ENCODE data around the gene LAMB4.

Gene LAMB4

DNA sequence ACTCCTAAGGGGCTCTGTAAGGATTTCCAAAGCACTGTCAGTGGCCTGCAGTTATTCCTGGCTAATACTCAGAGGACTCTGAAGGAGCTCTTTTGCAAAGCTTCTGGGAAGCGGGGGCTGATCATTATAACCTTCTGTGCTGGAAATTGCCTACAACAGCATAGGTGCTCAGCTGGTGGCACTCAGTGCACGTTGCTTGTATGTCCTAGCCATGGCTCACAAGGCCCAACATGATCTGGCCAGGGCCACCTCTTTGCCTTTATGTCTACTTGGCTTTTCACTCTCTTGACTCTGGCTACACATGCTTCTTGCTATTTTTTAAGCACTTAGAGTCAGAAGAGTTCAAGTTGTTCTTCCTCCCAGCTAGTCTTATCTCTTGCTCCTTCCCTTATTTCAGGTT lies 17.5 kb downstream of the LAMB4 start:
- DNase-seq (ENCODE audit: low spot score), result no peak

DNA sequence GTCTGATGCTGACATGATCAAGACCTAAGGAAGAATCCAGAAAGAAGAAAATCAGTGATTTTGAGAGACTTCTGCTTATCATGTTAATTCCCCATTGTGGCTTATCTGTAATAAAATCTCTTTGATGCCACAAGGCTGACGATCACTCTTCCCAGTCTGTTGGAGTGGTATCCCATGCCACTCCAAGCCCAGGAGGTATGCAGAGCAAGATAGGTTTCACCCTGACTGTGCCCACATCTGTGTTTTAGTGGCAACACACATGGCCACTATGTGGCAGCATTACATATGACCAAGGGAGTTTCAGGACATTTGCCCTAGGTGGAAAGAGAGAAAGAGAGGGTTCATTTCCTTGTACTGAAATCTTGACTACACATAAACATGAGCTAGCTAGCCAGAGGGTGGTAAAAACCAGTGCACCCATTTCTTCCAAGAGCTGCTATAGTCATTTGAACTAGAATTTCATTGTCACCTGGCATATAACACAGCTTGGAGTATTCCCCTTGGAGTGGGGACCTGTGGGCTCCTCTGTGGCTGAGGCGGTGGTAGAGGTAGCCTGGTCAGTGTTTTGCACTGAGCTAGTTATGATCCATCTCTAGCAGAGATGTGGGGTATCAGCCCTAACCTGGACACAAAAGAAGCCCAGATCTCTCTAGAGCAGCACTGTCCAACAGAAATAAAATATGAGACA lies 20.8 kb downstream of the LAMB4 start:
- peak; percentile 33 for DNase-seq (ENCODE audit: low spot score)

DNA sequence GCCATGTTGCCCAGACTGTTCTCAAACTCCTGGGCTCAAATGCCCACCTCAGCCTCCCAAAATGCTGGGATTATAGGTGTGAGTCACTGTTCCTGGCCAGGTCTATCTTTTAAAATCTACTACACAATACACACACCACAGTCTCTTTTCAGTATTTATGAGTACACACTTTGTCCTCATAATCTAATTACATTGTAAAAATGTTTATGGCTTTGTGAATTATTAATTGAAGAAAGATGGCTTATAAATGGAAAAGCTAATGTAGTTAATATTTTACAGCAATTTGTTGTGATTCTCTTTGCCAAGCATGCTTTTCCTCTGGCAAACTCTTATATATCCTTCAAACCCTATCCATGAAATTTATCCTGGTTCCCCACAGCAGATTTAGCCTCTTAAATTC lies 22.0 kb downstream of the LAMB4 start:
- no peak for DNase-seq (ENCODE audit: low spot score)

DNA sequence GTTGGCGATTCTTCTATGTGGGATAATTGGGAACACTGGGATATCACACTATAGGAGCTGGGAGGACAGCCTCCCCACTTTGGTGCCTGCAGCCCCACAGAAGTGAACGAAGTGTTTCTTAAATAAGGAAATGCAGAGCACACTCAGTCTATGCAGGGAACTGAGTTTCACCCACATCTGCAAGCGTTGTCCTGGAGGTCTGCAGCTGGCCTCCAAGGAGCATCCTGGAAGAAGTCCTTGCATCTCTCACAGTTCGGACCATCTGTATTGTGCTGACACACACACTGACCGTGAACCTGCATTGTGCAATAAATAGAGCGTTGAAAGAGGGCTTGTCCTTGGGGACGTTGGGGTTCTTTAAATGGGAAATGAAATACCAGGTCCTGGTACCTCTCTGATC lies 25.8 kb downstream of the LAMB4 start:
- no peak for DNase-seq (ENCODE audit: low spot score)

DNA sequence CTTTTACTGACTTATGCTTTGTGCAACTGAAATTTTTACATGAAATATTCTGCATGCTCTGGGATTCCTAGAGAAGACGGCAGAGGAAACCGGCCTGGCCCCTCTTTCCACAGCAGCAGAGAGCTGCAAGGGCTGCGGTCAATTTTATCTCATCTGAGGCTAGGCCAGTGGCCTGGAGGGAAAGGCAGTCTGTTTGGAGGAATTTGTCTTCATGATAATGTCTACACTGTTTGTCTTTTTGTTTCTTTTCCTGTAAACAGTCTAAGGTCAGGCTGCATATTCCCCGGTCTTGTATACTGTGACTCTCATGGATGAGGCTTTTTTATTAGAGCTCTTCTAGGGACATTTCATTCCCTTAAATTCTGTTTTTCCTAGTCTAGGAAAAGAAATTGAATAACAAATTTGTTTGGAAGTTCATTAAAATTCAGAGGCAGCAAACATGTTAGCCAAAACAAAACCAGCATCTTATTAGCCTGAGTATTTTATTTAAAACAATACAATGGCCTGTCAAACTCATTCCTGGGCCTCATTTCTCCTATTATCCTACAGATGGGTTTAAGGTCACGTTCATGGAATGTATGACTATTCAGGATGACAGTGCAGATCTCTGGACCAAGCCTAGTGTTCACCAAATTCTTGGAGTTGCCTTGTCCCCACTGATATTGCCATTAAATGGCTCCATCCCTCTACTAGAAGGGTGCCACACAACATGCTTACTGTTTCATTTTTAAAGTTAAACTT lies 26.4 kb downstream of the LAMB4 start:
- no peak for DNase-seq (ENCODE audit: low spot score)

DNA sequence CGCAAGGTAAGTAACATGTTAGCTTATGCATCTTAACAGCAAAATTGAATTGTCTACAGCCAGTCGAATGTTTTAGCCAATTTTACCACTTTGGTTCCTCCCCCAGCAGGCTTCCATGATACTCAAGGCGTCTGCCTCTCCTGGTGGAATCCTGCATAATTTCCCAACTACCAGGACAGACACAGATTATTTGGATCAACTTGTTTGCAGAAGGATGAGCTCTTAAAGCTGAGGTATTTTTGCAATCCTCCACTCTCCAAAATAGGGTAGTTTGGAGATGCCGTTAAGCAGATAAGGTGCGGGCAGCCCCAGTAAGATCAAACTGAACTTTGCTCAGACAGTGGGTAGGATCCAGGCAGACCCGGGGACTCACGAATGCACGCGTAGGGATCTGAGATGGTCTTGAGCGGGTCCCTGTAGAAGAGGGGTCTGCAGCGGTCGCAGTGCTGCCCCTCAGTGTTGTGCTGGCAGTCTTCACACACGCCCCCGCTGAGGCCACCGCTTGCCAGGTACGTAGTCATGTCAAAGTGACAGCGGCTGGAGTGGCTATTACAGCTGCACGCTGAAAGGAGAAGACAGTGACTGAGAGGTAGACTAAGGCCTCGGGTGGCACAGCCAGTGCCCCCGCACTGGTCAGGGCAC lies 27.4 kb downstream of the LAMB4 start:
- DNase-seq (ENCODE audit: low spot score), result no peak

DNA sequence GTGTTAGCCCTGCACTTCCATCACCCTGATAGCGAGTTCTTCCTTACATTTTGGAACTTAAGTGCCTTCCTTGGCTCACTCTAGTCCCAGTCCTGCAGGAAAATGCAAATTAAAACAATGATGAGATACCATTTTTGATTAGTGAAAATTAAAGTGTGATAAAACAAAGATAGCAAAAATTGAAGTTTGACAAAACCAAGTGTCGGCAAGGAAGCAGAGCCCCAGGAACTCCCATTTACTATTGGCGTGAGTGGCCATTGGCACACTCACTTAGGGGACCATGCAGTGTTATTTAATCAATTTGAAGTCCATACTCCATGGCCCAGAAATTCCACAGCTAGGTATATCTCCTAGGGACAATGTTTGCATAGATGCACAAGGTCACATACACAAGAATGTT lies 28.4 kb downstream of the LAMB4 start:
- no peak for DNase-seq (ENCODE audit: low spot score)

DNA sequence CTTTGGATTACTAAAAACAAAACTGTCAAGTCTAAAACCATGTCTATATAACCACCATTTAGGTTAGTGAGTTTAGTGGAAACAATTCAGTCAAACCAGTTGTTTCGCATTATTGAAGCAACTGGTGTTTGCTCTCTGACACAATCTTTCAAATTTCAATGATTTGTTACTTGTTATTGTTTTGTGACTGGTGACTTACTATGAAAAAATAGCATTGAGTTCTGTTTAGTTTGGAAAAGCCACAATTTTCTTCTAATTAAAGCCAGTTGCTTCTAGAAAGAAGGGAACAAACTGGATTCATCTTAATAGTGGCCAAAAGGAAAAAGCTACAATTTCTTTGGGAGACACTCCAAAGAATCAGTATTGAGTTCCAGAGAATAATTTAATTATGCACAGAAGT lies 30.4 kb downstream of the LAMB4 start:
- no peak for DNase-seq (ENCODE audit: low spot score)

DNA sequence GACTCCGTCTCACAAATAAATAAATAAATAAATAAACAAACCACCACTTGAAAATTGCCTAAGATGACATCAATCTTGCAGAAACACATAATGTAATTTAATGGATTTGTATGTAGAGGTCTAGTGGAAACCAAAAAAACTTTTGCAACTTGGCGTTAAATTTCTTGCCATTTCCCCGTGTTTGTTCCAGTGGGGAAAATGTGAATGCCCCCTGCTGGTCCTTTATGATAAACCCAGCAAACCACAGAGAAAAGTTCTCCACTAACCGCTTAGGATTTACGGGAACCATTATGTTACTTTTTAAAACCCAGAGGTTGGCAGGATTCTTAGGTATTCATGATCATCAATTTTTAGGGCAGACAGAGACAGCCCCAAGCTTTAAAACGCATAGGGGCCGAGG lies 32.5 kb downstream of the LAMB4 start:
- DNase-seq (ENCODE audit: low spot score), result peak; percentile 25

DNA sequence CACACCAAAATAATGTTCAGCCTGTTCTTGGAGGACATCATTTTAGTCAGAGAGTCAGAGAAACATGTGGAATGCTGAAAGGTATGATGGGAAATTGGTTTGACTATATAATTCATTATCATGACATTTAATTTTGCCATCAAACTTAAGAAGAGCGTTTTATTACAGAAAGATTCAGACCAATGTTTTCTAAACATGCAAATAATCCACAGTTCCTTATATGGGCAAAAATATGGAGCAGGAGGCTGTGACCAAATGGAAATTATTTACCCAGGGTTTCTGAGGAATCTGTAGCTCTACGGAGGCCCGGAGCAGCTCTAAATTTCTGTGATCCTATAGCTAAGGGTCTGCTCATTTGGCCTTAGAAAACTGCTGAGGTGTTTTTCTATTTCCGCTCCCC lies 33.2 kb downstream of the LAMB4 start:
- no peak for DNase-seq (ENCODE audit: low spot score)

DNA sequence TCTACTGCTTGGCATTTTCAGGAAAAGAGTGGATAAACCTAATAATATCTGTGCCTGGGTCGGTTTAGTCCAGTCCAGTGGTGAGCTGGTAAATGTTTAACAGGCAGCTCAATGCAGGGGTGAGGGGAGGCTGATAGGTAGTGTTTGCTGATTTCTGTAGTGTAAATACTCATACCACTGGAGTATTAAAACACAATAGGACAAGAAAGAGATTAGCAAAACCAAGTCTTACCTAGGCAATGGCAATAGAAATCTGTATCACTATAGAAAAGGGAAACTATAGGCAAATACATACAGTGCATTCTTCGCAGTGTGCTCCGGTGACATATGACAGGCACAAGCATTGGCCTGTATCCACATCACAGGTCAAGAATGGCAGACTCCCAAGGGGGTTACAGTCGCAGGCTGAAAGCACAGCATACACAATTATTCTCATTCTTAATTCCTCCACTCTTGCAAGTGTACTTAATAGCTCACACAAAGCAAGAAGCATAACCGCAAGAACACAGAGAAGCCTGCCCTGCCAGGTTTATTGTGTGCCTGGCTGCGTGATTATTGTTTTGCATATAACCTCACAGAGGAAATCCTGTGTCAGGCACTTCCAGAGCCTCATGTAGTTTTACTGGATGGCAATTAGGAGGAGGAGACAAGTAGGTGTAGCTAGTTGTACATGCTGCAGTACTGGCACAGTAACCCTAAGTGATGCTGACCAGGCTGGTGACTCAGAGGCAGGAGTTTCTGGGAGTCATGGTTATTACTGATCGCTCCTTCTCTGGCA lies 35.0 kb downstream of the LAMB4 start:
- DNase-seq (ENCODE audit: low spot score), result no peak

DNA sequence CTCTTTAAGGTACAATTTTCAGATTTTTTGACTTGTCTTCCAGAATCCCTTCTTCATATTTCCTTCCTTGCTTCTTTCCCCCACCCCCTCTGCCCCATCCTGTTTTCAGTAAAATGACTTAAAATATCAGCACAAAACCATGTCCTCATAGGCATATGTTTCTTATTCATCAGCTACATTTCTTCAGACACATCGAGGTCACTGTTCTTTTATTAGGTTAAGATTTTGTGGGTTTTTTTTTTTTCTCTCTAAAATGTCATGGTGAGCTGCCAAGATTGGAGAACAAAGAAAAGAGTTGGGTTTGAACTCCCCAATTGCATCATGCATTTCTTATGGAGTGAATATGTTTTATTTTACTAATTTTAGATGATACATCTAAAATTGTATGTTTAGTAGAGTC lies 35.8 kb downstream of the LAMB4 start:
- no peak for DNase-seq (ENCODE audit: low spot score)

DNA sequence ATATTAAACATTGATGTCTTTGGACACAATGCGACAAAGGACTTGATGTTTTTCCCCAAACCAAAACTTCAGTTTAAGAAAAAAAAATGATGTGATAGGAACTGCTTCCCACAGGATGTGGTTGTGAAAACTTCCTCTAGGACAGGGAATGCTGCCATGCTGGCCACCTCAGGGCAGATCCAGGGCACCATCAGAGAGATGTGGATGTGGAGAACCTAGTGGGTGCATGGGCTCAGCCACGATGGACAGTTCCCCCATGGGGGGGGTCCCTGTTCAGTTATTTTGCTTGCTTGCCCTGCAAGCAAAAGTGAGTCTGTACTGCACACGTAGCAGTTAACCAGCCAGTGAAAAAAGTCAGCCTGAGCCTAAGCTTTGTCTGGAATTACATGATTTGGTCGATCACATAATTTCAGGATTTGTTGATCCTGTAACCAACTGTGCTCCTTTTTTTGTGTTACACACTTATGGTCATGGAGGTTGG lies 36.3 kb downstream of the LAMB4 start:
- no peak for DNase-seq (ENCODE audit: low spot score)

DNA sequence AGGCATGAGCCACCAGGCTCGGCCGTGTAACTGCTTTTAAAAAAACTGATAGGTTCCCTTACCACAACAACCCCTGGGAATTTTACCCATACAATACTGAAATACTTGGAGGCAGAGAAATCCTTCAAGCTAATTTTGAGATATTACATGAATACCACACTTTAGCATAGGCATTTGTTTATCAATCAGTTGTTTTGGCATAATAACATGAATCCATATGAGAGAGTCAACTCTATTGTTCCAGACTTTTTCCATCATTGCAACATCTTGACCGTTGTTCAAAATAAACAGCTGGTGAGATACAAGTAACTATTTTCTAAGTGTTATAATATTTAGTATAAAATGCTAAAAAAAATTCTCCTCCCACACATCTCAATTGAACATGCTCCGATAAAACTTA lies 36.8 kb downstream of the LAMB4 start:
- no peak for DNase-seq (ENCODE audit: low spot score)

DNA sequence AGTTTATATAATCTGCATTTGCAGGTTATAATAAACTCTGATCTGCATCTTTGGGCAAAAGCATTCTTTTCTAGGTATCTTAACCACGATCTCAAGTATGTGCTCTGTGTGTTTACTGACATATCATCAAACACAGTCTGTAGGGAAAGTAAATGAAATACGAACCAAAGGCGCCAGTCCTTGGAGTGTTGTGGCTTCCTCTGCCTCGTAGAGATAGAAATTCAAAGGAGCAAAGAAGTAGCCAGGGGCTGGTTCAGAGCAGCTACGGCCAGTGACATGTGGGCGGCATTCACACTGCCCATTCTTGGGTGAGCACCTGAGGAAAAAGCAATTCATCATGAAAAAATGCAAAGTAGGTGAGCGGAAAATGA lies 38.7 kb downstream of the LAMB4 start:
- no peak for DNase-seq (ENCODE audit: low spot score)

DNA sequence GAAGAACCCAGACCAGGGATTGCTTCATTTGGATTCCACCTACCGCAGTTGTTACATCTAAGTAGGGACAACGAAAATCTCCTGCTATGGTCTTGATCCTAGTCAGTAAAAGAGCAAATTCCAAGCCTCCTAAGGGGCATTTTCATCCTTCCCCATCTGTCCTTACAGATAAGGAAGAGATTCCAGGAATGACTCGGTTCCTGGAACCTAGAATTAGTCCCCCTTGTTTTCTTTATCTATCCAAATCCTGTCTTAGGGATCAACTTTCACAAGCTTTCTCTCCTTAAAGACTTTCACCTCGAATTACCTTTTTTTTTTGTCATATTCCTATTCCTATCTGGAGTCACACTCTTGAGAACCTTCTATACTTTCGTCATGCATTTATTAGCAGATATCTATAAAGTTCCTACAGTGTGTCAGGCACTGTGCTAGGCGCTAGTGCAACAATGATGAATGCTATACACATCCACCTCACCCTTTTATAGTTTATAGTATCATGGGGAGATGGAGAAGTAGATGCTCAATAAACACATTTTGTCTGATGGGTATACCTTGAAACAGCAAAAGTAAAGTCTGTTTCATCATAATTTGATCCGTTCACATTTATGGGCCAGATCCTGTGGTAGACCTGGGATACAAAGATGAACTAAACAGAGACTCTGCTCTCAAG lies 39.2 kb downstream of the LAMB4 start:
- DNase-seq (ENCODE audit: low spot score), result no peak

DNA sequence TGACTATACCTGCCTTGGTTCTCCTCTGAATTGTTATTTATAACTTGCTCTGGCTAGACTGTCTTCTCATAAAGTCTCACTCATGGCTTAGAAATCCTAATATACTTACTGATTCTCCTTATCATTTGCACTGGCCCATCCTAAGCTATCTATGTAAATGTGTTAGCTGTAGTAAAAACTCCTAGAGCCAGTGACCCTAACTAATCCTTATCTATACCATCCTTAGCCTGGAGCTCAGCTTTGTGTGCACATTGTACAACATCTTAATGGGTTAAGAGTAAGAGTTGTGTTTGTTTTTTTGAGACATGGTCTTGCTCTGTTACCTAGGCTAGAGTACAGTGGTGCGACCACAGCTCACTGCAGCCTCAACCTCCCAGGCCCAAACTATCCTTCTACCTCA lies 40.8 kb downstream of the LAMB4 start:
- no peak for DNase-seq (ENCODE audit: low spot score)

DNA sequence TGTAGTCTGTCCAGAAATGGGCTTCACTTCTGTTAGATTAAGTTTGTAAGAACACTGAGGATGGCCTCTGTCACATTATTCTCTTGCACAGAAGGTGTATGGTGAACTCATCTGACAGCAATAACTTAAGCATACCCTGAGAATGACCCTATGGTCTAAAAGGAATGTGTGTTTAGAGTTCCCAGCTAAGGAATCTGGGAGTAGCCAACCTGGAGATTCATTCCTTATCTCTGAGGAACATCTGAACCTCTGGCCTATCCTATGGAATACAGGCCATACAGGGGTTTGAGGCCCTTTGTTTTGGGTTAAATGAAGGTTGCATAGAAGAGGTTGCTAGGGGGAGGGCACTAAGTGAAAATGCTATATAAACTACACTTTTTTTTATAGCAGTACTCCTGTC lies 41.4 kb downstream of the LAMB4 start:
- DNase-seq (ENCODE audit: low spot score), result no peak

DNA sequence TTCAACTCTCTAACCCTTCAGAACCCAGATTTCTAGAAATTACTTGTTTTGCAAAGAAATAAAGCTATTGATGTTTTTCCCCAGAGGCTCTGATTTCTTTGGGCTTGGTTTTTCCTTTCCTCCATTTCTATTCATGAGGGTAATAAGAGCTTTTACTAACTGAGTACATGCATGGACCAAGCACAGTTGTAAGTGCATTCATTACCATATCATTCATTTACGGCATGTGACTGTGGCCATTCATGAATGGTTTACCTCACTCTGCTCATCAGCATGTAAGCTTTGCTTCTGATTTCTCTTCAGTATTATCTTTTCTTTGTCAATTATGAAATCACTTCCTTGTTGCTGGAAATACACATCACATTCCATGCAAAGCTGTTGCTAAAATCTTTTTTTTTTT lies 42.4 kb downstream of the LAMB4 start:
- no peak for DNase-seq (ENCODE audit: low spot score)

DNA sequence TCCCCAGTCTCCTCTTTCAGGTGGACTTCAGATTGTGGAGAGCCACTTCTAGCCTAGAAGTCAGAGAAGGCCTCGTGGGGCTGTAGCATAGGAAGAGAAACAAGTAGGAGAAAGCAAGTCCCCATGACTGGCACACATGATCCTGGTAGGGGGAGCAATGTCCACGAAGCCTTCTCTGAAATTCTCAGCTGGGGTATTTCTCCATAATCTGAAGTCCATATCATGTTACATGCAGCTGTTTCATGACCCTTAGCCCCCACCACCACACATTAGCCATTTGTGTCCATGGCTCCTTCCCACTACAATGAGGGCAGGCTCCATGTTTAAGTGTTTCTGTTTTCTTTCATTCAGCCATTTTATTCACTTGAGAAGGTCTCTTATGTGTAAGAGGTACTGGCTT lies 43.2 kb downstream of the LAMB4 start:
- DNase-seq (ENCODE audit: low spot score), result no peak

DNA sequence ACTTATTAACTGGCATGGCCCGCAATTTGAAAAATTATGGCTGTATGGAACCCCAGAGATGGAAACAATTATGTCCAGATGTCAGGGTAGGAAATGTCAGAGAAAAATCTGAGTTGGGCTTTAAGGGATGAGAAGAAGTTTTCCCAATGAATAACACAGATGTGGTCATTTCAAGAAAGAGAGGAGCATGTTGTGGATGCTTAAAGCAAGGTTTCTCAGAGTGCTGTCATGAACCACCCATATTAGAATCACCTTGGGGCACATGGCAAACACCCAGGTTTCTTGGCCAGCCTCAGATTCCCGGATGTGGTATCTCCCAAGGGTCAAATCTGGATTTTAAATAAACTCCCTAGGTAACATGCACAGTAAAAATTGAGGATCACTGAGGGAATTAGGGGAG lies 43.6 kb downstream of the LAMB4 start:
- no peak for DNase-seq (ENCODE audit: low spot score)

DNA sequence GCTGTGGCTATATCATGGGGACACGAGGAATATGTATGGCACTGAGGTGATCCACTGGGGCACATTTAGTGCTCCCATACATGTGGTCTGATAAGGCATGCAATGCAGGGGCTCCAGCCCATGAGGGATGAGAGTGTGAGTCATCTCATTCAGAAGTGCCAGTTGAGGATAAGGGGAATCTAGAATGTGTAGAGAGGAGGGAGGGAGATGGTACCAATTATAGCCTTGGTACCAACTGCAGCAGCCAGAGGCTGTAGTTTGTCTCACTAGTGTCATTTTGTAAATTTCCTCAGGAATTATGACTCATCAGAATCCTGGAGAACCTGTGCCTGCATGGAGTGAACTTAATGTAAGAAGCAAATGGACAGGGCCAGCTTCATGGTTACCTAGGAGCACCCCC lies 46.2 kb downstream of the LAMB4 start:
- no peak for DNase-seq (ENCODE audit: low spot score)
